Measurements from ENCODE around the gene GPC6. TPM values are rescaled to one million over a fixed set of nuclear protein-coding genes. Genes with fewer than 3 reads are reported as not detected.

Gene GPC6
- total RNA-seq, 1 experiment from 2014 or later, result not detected

DNA sequence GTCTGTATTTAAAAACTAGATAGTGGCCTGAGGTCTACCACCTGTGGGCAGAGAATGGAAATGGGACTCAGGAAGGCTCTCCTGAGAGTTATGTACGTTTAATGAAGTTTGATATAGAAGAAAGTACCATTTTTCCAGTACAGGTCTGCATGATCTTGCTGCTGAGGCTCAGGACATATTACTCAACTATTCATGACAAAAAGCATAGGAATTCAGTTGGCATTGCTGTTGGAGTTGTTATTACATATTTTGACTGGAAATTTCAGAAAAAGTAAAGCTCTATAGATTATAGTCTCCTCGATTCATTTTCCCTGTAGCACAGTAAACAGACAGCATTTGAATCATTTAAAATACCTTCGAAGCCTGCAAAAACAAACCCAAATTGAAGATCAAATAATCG lies 783.1 kb downstream of the GPC6 start:
- Histone ChIP-seq H3K27ac (no peak overlapping the region), H3K4me1 (replicated peaks; ENCODE audit: insufficient read depth) (no peaks in the 10 kb centered on the region), H3K4me3 (no peak overlapping the region), H4K20me1 (ENCODE audit: insufficient read depth) (no peaks in the 10 kb centered on the region), H3F3A (ENCODE audit: insufficient read depth, low read depth) (no peaks in the 10 kb centered on the region), H3K4me2 (no peak overlapping the region), H3K79me2 (ENCODE audit: low read depth) (no peaks in the 10 kb centered on the region), H2AFZ (no peak overlapping the region), H3K9me3 (ENCODE audit: insufficient read depth, low read depth) (no peaks in the 10 kb centered on the region), H3K36me3 (ENCODE audit: low read depth) (no peaks in the 10 kb centered on the region), H3K9me2 (ENCODE audit: insufficient read depth) (no peaks in the 10 kb centered on the region), H3K27me3 (ENCODE audit: insufficient read depth, low read depth) (no peaks in the 10 kb centered on the region)
- intact Hi-C loops (cut with micrococcal nuclease; ENCODE audit: unreplicated experiment), result no loop called here
- TF ChIP-seq CTCF (conservative IDR thresholded peaks at IDR 0.05), result no peak
- TF ChIP-seq EZH2 (IDR thresholded peaks at IDR 0.05; ENCODE audit: low read depth), result no peak
- BruUV-seq (replicated peaks), result no TSS peak
- no peak for DNase-seq
- POLR2A ChIA-PET (ENCODE audit: unreplicated experiment), result no interaction called here
- CTCF ChIA-PET, result no interaction called here

DNA sequence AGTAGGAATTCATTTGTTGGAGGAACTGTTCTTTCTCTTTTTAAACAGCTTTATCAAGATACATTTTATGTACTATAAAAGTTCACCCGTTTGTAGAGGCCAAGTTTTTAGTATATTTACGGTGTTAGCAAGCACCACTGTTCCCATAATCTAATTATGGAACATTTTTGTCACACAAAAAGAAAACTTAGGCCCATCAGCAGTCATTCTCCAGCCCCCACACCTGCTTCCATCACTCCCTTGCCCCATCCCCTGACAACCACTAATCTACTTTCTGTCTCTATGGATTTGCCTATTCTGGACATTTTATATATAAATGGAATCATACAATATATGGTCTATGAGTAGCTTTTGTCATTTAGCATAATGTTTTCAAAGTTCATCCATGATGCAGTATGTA lies 787.9 kb downstream of the GPC6 start:
- TF ChIP-seq EZH2 (IDR thresholded peaks at IDR 0.05; ENCODE audit: low read depth) (no peak), CTCF (conservative IDR thresholded peaks at IDR 0.05) (no peak)
- no TSS peak for BruUV-seq (replicated peaks)
- H3F3A ChIP-seq (ENCODE audit: insufficient read depth, low read depth), result no peaks in the 10 kb centered on the region
- no peak for DNase-seq
- no peaks in the 10 kb centered on the region for H3K4me1 ChIP-seq (replicated peaks; ENCODE audit: insufficient read depth)
- ChIA-PET POLR2A (ENCODE audit: unreplicated experiment) (no interaction called here), CTCF (no interaction called here)
- H2AFZ ChIP-seq, result no peak overlapping the region
- no peak overlapping the region for H3K27ac ChIP-seq
- no peaks in the 10 kb centered on the region for H3K9me2 ChIP-seq (ENCODE audit: insufficient read depth)
- no peaks in the 10 kb centered on the region for H3K79me2 ChIP-seq (ENCODE audit: low read depth)
- intact Hi-C loops (cut with micrococcal nuclease; ENCODE audit: unreplicated experiment), result no loop called here
- H3K4me2 ChIP-seq, result no peak overlapping the region
- H4K20me1 ChIP-seq (ENCODE audit: insufficient read depth), result no peaks in the 10 kb centered on the region
- no peaks in the 10 kb centered on the region for H3K9me3 ChIP-seq (ENCODE audit: insufficient read depth, low read depth)
- no peaks in the 10 kb centered on the region for H3K27me3 ChIP-seq (ENCODE audit: insufficient read depth, low read depth)
- H3K36me3 ChIP-seq (ENCODE audit: low read depth), result no peaks in the 10 kb centered on the region
- H3K4me3 ChIP-seq, result no peak overlapping the region

GRCh38 chr13:94020426-94020825 lies 793.8 kb downstream of the GPC6 start:
- CTCF ChIA-PET, result no interaction called here
- no peaks in the 10 kb centered on the region for H3K4me1 ChIP-seq (replicated peaks; ENCODE audit: insufficient read depth)

More at GRCh38 chr13:94020426-94020825, 793.8 kb downstream of the GPC6 start:
- Histone ChIP-seq H3F3A (ENCODE audit: insufficient read depth, low read depth) (no peaks in the 10 kb centered on the region), H3K4me2 (no peak overlapping the region), H3K9me3 (ENCODE audit: insufficient read depth, low read depth) (no peaks in the 10 kb centered on the region), H3K36me3 (ENCODE audit: low read depth) (no peaks in the 10 kb centered on the region), H3K27ac (no peak overlapping the region), H3K9me2 (ENCODE audit: insufficient read depth) (no peaks in the 10 kb centered on the region), H3K79me2 (ENCODE audit: low read depth) (no peaks in the 10 kb centered on the region), H3K27me3 (ENCODE audit: insufficient read depth, low read depth) (no peaks in the 10 kb centered on the region), H4K20me1 (ENCODE audit: insufficient read depth) (no peaks in the 10 kb centered on the region), H2AFZ (no peak overlapping the region), H3K4me3 (no peak overlapping the region)
- no TSS peak for BruUV-seq (replicated peaks)
- intact Hi-C loops (cut with micrococcal nuclease; ENCODE audit: unreplicated experiment), result no loop called here
- TF ChIP-seq CTCF (conservative IDR thresholded peaks at IDR 0.05) (no peak), EZH2 (IDR thresholded peaks at IDR 0.05; ENCODE audit: low read depth) (no peak)
- POLR2A ChIA-PET (ENCODE audit: unreplicated experiment), result no interaction called here
- no peak for DNase-seq
